Sigmoid colon (tissue), 4 donors: ENCODE results near the gene GOLGA8B.
"Not testable (repeated sequence)": the region's sequence is repeated elsewhere in the genome, so short reads cannot be mapped to it uniquely, and the experiment has no call there.

Source experiments
- CTCF ChIP-seq, 4 experiments: fragments of 450-650 bp in 3 of 4; fragments of 200-600 bp in 1 of 4; IDR thresholded peaks; one replicate each; pipeline ENCODE4 v1.5.1; 2016 to 2019; ENCODE audit warnings: antibody characterized with exemption in 4 of 4, mild to moderate bottlenecking in 3 of 4, moderate library complexity in 2 of 4
- POLR2A ChIP-seq, 2 donors: fragments of 450-650 bp; IDR thresholded peaks; one replicate each; pipeline ENCODE4 v1.6.1; 2016; ENCODE audit warnings: antibody characterized with exemption in 2 of 2, mild to moderate bottlenecking in 2 of 2, moderate library complexity in 2 of 2
- POLR2AphosphoS5 ChIP-seq, 4 donors: sonication (generic); formaldehyde crosslinking; IDR thresholded peaks; one replicate each; pipeline ENCODE4 v1.6.1; 2017; ENCODE audit warnings: antibody characterized with exemption in 4 of 4

GRCh38 chr15:34585966-34586365, 2.5 kb upstream of the GOLGA8B start:
- TF ChIP-seq POLR2AphosphoS5, CTCF, POLR2A (IDR thresholded peaks at IDR 0.05): not testable (repeated sequence)
